Mesendoderm (in vitro differentiated cells): ENCODE measurements around the gene GCG.

ENCODE experiments used
- DNase-seq: peaks from one replicate; pipeline ENCODE4 v3.0.0; 2013
- H2AK5ac ChIP-seq: 2 replicates; pipeline ENCODE4 v1.6.1; 2013; ENCODE audit warnings: low read length, inconsistent platforms
- H2BK120ac ChIP-seq: 2 replicates; pipeline ENCODE4 v1.6.1; 2013; ENCODE audit warnings: low read depth, mild to moderate bottlenecking, low read length, moderate library complexity, mixed read lengths
- H2BK15ac ChIP-seq: replicated peaks from 2 replicates; pipeline ENCODE4 v1.6.1; 2013; ENCODE audit warnings: low read depth, mild to moderate bottlenecking, moderate library complexity
- H2BK5ac ChIP-seq: 2 replicates; pipeline ENCODE4 v1.6.1; 2013; ENCODE audit warnings: low read length, inconsistent platforms
- H3K18ac ChIP-seq: 2 replicates; pipeline ENCODE4 v1.6.1; 2013; ENCODE audit warnings: mild to moderate bottlenecking, low read length, mixed read lengths
- H3K23ac ChIP-seq: one replicate; pipeline ENCODE4 v1.6.1; 2013; ENCODE audit warnings: low read length
- H3K27ac ChIP-seq: 2 replicates; pipeline ENCODE4 v1.5.1; 2013; ENCODE audit warnings: low read depth, mild to moderate bottlenecking, inconsistent platforms, low read length, moderate library complexity
- H3K27me3 ChIP-seq: 2 replicates; pipeline ENCODE4 v1.6.1; 2013; ENCODE audit warnings: low read length, control low read depth, mild to moderate bottlenecking, inconsistent platforms; ENCODE audit not compliant: insufficient read depth, poor library complexity
- H3K36me3 ChIP-seq: 2 replicates; pipeline ENCODE4 v1.6.1; 2013; ENCODE audit warnings: low read length, inconsistent platforms; ENCODE audit not compliant: control insufficient read depth, insufficient read depth
- H3K4ac ChIP-seq: one replicate; pipeline ENCODE4 v1.6.1; 2013; ENCODE audit warnings: low read depth, mild to moderate bottlenecking, low read length, moderate library complexity
- H3K4me1 ChIP-seq: 2 replicates; pipeline ENCODE4 v1.6.1; 2013; ENCODE audit warnings: low read depth, low read length, inconsistent platforms; ENCODE audit not compliant: control insufficient read depth
- H3K4me2 ChIP-seq: 2 replicates; pipeline ENCODE4 v1.6.1; 2013; ENCODE audit warnings: low read length
- H3K4me3 ChIP-seq: 2 replicates; pipeline ENCODE4 v1.5.1; 2013; ENCODE audit warnings: mild to moderate bottlenecking, low read length
- H3K56ac ChIP-seq: one replicate; pipeline ENCODE4 v1.6.1; 2013; ENCODE audit warnings: low read length
- H3K79me1 ChIP-seq: 2 replicates; pipeline ENCODE4 v1.6.1; 2013; ENCODE audit warnings: low read length, inconsistent platforms
- H3K79me2 ChIP-seq: 2 replicates; pipeline ENCODE4 v1.6.1; 2013; ENCODE audit warnings: mild to moderate bottlenecking, low read length; ENCODE audit not compliant: control insufficient read depth, insufficient read depth
- H3K9ac ChIP-seq: 2 replicates; pipeline ENCODE4 v1.6.1; 2013; ENCODE audit warnings: low read length, inconsistent platforms
- H4K5ac ChIP-seq: one replicate; pipeline ENCODE4 v1.6.1; 2013; ENCODE audit warnings: low read length
- H4K8ac ChIP-seq: one replicate; pipeline ENCODE4 v1.6.1; 2013; ENCODE audit warnings: low read depth, mild to moderate bottlenecking, control low read depth, low read length, moderate library complexity
- WGBS: extraction: QIAGEN DNeasy Blood & Tissue Kit; methylation state at CpG from one replicate; pipeline ENCODE4 v1.1.7; 2013; ENCODE audit warnings: low lambda C conversion rate, missing lambda C conversion rate; ENCODE audit not compliant: insufficient coverage; ENCODE audit errors: extremely low coverage; 5-methylcytosine and 5-hydroxymethylcytosine counted together

GCG gene

DNA sequence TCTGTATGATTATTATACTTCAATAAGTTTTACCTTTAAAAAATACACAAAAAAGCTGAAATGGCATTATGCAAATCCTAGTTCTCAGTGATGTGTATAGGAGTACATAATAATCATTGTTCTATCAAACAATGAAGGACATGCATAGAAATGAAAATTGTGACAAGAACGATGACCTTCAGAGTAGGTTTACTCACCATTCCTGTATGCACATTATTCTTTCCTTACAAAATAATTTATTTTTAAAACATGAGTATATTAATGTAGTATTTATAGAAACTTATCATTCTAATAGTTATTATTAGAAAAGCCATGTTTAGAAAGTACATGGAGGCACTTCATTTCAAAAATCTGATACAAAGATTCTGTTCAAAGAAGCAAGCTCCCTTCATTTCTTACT lies 45.3 kb downstream of the GCG start:
- Histone ChIP-seq H2BK120ac (no peak overlapping the region), H2BK5ac (no peak overlapping the region), H3K4ac (no peak overlapping the region), H3K18ac (no peak overlapping the region), H4K8ac (no peak overlapping the region), H3K4me3 (no peak overlapping the region), H3K4me1 (no peaks in the 10 kb centered on the region), H2AK5ac (no peak overlapping the region), H4K5ac (no peak overlapping the region), H3K9ac (no peak overlapping the region), H3K23ac (no peak overlapping the region), H3K4me2 (no peak overlapping the region), H3K27me3 (no peaks in the 10 kb centered on the region), H3K79me1 (no peaks in the 10 kb centered on the region), H3K56ac (no peak overlapping the region), H3K27ac (no peak overlapping the region), H3K79me2 (no peaks in the 10 kb centered on the region), H2BK15ac (no peak overlapping the region), H3K36me3 (no peaks in the 10 kb centered on the region)
- DNase-seq: no peak
- no CpG with 5 or more reads among the region's 1 CpG for WGBS

DNA sequence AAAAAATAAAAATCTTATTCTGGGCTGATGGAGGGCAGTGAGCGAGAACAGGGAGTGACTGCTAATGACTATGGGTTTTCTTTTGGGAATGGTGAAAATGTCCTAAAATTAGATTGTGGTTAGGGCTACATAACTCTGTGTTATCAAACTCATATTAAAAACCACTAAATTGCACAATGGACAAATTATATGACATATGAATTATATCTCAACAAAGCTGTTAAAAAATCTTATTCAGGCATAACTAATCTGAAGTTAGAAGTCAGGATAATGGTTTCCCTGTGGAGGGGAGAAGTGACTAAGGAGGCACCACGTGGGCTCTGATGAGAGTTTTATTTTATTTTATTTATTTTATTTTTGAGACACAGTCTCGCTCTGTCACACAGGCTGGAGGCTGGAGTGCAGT lies 45.9 kb downstream of the GCG start:
- WGBS: no CpG with 5 or more reads among the region's 3 CpGs
- no peak overlapping the region for H2AK5ac ChIP-seq
- no peak overlapping the region for H4K5ac ChIP-seq
- H3K4me2 ChIP-seq: no peak overlapping the region
- H3K79me1 ChIP-seq: no peaks in the 10 kb centered on the region
- H3K27me3 ChIP-seq: no peaks in the 10 kb centered on the region
- no peak overlapping the region for H3K27ac ChIP-seq
- H3K36me3 ChIP-seq: no peaks in the 10 kb centered on the region
- H3K23ac ChIP-seq: no peak overlapping the region
- no peak overlapping the region for H2BK15ac ChIP-seq
- no peak for DNase-seq
- no peak overlapping the region for H2BK120ac ChIP-seq
- H3K9ac ChIP-seq: no peak overlapping the region
- H3K56ac ChIP-seq: no peak overlapping the region
- H2BK5ac ChIP-seq: no peak overlapping the region
- H3K79me2 ChIP-seq: no peaks in the 10 kb centered on the region
- H3K4me3 ChIP-seq: no peak overlapping the region
- H3K4me1 ChIP-seq: no peaks in the 10 kb centered on the region
- H3K4ac ChIP-seq: no peak overlapping the region
- H4K8ac ChIP-seq: no peak overlapping the region
- H3K18ac ChIP-seq: no peak overlapping the region

DNA sequence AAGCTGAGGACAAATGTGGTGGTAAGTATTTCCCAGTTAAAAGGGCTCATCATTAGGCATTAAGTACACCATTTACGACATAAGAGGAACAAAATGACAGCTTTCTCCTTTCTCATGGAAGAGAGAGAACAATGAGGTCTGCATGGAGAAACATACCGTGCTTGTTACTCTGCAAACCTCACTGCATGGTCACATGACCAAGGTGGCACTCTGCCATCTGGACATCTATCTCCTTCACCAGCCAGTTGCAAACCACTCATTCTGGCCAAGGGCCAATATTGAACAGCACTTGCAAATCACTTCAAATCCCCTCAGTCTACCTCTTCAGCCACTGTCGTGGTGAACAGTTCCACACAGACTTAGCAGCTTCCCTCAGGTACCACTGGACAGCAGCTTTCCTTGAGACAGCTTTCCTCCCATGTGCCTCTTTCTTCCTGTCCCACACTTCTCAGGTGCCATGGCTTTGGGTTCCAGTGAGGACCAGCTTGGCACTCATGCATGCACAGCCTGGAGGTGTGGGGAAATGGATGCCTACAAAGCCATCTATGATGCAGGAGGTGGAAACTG lies 48.5 kb downstream of the GCG start:
- Histone ChIP-seq H3K23ac (no peak overlapping the region), H3K4ac (no peak overlapping the region), H3K79me2 (no peaks in the 10 kb centered on the region), H2AK5ac (no peak overlapping the region), H3K27ac (no peak overlapping the region), H3K36me3 (no peaks in the 10 kb centered on the region), H3K18ac (no peak overlapping the region), H2BK5ac (no peak overlapping the region), H2BK15ac (no peak overlapping the region), H3K79me1 (no peaks in the 10 kb centered on the region), H2BK120ac (no peak overlapping the region), H3K56ac (no peak overlapping the region), H3K27me3 (no peaks in the 10 kb centered on the region), H3K4me3 (no peak overlapping the region), H4K5ac (no peak overlapping the region), H4K8ac (no peak overlapping the region), H3K4me2 (no peak overlapping the region), H3K4me1 (no peaks in the 10 kb centered on the region), H3K9ac (no peak overlapping the region)
- no peak for DNase-seq
- WGBS: no CpG with 5 or more reads among the region's 3 CpGs

DNA sequence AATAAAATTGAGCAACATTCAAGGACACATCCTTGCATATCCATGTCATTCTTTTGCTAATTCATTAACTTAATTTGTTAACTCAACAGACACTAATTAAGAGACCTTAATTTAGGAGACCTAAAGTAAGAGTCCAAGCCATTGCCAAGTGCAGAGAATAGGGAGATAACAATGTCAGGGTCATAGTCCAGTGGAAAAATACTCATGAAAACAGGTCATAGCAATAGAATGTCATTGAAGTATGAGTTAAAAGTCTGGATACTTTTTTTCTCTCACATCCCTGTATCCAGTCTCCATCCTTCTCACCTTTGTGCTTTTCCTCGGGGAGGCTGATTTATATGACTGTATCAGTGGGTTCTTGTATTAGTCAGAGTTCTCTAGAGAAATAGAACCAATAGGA lies 51.5 kb downstream of the GCG start:
- no peak overlapping the region for H2BK120ac ChIP-seq
- no peak overlapping the region for H4K8ac ChIP-seq
- no peak overlapping the region for H2BK5ac ChIP-seq
- no peaks in the 10 kb centered on the region for H3K4me1 ChIP-seq
- H3K4me2 ChIP-seq: no peak overlapping the region
- no peak for DNase-seq
- no peak overlapping the region for H4K5ac ChIP-seq
- H3K18ac ChIP-seq: no peak overlapping the region
- H3K79me1 ChIP-seq: no peaks in the 10 kb centered on the region
- H3K79me2 ChIP-seq: no peaks in the 10 kb centered on the region
- H3K27ac ChIP-seq: no peak overlapping the region
- no peak overlapping the region for H3K23ac ChIP-seq
- H3K4me3 ChIP-seq: no peak overlapping the region
- WGBS: no CpG with 5 or more reads among the region's 1 CpG
- H3K56ac ChIP-seq: no peak overlapping the region
- no peak overlapping the region for H3K4ac ChIP-seq
- no peak overlapping the region for H2AK5ac ChIP-seq
- no peaks in the 10 kb centered on the region for H3K36me3 ChIP-seq
- H3K27me3 ChIP-seq: no peaks in the 10 kb centered on the region
- H3K9ac ChIP-seq: no peak overlapping the region
- no peak overlapping the region for H2BK15ac ChIP-seq

DNA sequence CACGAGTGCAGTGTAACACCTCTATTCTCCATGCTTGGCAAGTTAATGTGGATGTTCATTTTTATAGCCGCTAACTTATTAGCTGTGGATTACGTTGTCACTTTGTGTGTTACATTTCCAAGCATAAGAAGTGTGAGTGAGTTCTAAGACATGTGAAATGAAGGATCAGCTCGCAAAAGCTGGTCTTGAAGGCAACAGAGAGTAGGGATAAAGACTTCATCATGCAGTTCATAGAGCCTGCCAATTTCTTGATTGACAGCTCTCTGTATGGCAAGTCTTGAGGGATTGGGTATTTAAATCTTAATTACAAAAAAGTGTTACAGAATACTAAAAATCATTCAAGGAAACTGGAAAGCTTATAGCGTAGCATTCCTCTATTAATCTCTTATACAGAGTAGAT lies 52.2 kb downstream of the GCG start:
- H3K36me3 ChIP-seq: no peaks in the 10 kb centered on the region
- no peak overlapping the region for H3K9ac ChIP-seq
- no peak overlapping the region for H2BK15ac ChIP-seq
- H4K8ac ChIP-seq: no peak overlapping the region
- no peaks in the 10 kb centered on the region for H3K4me1 ChIP-seq
- H3K79me2 ChIP-seq: no peaks in the 10 kb centered on the region
- H3K4ac ChIP-seq: no peak overlapping the region
- no peak overlapping the region for H3K4me3 ChIP-seq
- H2AK5ac ChIP-seq: no peak overlapping the region
- no peak overlapping the region for H3K4me2 ChIP-seq
- H3K27ac ChIP-seq: no peak overlapping the region
- H3K18ac ChIP-seq: no peak overlapping the region
- H3K56ac ChIP-seq: no peak overlapping the region
- no peak for DNase-seq
- no peaks in the 10 kb centered on the region for H3K79me1 ChIP-seq
- H3K27me3 ChIP-seq: no peaks in the 10 kb centered on the region
- H2BK120ac ChIP-seq: no peak overlapping the region
- WGBS: no CpG with 5 or more reads among the region's 5 CpGs
- H4K5ac ChIP-seq: no peak overlapping the region
- H2BK5ac ChIP-seq: no peak overlapping the region
- no peak overlapping the region for H3K23ac ChIP-seq
